ENCODE data around the gene FLT1.

The FLT1 gene

DNA sequence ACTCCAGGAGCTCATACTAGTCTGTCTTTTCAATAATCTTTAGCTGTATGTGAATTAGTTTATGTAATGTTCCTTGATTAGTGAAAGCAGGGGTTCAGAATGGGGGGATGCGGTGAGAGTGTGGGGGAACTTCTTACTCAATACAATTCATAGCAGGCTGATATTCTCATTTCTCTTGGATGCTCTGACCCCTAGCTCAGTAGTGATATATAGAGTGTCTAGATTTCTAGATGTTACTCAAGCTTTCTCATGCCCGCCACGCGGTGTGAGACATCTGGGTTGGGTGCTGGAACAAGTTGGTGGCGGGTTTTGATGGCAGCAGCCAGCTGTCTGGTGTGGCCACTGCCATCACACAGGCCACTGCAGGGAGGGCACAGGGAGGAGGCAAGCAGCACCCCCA lies 39.3 kb upstream of the FLT1 start:
- TF ChIP-seq JUND (IDR thresholded peaks at IDR 0.05; ENCODE audit: low read depth), result no peak
- no peak for DNase-seq (ENCODE audit: low read depth in 1 of 2, low spot score in 1 of 2)
- in situ Hi-C loops (cut with HindIII; ENCODE audit: low pct_unique_long_range_greater_than_20kb, low sequenced_read_pairs), result no loop called here

DNA sequence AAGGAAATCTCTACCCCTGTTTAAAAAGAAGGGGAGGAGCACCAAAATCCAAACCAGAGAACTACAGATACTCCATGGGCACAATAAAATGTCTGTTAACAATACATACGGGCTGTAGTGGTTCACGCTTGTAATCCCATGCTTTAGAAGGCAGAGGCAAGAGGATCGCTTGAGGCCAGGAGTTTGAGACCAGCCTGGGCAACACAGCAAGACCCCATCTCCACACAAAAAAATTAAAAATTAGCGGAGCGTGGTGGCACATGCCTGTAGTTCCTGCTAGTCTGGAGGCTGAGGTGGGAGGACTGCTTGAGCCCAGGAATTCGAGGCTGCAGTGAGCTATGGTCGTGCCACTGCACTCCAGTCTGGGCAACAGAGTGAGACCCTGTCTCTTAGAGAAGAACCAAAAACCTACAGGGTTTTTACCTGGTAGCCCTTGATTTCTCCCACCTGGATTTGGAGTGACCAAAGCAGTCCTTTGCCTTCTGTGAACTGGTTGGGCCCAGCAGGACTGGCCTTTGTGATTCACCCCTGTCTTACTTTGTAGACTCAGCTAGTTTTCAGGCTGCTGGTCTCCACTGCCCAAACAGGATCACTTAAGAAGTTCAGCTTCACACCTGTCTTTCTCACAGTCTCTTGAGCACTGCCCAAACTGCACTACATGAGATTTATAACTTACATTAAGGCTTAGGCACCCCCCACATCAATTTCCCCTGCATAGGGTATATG lies 38.7 kb upstream of the FLT1 start:
- TF ChIP-seq JUND (IDR thresholded peaks at IDR 0.05; ENCODE audit: low read depth), result no peak
- in situ Hi-C loops (cut with HindIII; ENCODE audit: low pct_unique_long_range_greater_than_20kb, low sequenced_read_pairs), result no loop called here
- no peak for DNase-seq (ENCODE audit: low read depth in 1 of 2, low spot score in 1 of 2)

DNA sequence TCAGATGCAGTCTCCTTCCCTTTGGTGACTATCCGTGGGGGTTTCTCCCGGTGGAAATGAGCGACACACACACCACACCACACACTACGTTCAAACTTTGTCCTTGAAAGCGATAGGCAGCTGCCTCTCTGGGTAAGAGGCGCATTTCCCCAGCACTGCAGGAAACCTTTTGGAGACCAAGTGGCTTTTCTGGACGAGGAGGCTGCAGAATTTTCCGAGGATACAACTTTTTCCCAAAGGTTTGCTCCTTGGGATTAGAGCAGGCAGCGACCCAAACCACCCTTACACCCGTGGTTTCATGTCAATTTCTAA lies 38.2 kb upstream of the FLT1 start:
- in situ Hi-C loops (cut with HindIII; ENCODE audit: low pct_unique_long_range_greater_than_20kb, low sequenced_read_pairs), result no loop called here
- DNase-seq (ENCODE audit: low read depth in 1 of 2, low spot score in 1 of 2), result no peak
- TF ChIP-seq JUND (IDR thresholded peaks at IDR 0.05; ENCODE audit: low read depth), result no peak

DNA sequence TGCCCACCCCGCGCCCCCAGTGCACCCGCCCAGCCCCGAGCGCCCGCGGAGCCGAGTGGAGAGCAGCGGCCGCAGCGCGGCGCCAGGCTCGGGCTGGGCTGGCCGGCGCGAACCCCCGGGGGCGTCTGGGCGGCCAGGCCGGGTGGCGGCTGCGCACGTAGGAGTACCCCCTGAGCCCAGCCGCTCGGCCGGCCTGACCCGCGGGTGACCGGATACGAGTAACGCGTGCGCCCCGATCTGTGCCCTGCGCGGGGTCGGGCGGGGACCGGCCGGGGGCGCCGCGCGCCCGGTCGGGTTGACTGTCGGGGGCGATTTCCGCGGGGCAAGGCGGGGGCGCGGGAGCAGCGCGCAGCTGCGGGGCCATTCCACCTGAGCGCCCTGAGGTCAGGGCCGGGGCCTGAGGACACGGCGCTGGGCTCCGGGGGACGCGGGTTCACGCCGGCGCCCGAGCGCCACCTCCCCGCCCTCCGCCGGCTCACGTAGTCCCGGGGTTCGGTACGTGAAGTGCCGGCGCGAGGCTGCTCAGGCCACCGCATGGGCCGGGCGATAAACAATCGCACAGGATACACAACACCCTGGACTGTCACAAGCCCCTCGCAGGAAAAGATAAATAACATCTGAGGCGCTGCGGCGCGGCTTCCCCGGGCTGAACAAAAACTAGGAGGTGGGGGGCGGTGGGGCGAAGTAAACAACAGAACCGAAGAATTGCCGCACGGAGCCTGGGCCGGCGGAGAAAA lies 37.6 kb upstream of the FLT1 start:
- in situ Hi-C loops (cut with HindIII; ENCODE audit: low pct_unique_long_range_greater_than_20kb, low sequenced_read_pairs), result no loop called here
- no peak for DNase-seq (ENCODE audit: low read depth in 1 of 2, low spot score in 1 of 2)
- TF ChIP-seq JUND (IDR thresholded peaks at IDR 0.05; ENCODE audit: low read depth), result no peak

DNA sequence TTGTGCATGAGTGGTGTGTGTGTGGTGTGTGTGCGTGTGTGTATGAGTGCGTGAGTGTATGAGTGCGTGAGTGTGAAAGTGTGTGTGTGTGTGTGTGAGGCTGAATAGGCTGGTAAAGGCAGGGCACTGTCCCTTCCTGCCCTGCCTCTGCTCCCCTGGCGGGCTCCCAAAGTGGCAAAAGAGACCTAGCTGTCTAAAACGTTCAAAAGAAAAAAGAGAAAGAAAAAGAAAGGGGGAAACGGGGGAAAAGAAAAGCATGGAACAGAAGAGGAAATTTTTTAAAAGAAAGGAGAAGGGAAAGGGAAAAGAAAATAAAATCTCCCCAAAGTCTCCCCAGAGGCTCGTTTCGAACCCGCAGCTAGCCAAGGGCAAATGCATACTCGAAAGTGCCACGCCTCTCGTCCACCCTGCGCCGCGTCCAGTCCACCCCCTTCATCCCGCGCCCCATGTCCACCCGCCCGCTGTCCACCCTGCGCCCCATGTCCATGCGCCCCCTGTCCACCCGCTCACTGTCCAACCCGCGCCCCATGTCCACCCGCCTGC lies 37.0 kb upstream of the FLT1 start:
- no peak for DNase-seq (ENCODE audit: low read depth in 1 of 2, low spot score in 1 of 2)
- in situ Hi-C loops (cut with HindIII; ENCODE audit: low pct_unique_long_range_greater_than_20kb, low sequenced_read_pairs), result no loop called here
- TF ChIP-seq JUND (IDR thresholded peaks at IDR 0.05; ENCODE audit: low read depth), result no peak

DNA sequence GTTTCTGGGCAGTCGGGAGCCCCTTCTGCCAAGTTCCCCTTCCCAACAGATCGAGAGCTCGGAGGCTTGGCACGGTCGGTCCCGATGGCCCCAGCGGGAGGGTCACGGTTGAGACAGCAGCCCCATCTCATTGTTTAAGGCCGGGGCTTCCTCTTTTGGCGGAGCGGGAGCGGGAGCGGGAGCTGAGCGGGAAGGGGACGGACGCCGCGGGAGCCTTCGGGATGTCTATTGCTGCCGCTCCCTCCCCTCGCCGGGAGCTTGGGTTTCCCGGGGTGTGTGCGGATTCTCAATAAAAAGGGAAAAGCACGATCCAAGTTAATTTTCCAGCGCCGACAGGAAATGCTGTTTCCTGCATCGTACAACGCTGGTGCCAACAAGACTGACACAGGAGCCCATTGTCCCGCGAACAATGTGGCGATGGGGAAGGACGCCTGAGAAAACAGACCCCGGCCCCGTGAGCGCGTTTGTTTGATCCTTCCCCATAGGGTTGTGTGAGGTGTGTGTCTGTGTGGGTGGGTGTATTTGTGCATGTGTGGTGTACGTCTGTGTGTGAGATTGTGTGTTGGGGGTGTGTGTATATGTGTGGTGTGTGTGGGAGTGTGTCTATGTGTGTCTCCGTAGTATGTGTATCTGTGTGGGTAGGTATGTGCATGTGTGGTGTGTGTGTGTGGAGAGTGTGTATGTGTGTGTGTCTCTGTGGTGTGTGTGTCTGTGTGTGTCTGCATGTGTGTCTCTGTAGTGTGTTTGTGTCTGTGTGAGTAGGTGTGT lies 36.3 kb upstream of the FLT1 start:
- DNase-seq (ENCODE audit: low read depth in 1 of 2, low spot score in 1 of 2), result peak; percentile 3 to 28
- TF ChIP-seq JUND (IDR thresholded peaks at IDR 0.05; ENCODE audit: low read depth), result no peak
- in situ Hi-C loops (cut with HindIII; ENCODE audit: low pct_unique_long_range_greater_than_20kb, low sequenced_read_pairs), result no loop called here

DNA sequence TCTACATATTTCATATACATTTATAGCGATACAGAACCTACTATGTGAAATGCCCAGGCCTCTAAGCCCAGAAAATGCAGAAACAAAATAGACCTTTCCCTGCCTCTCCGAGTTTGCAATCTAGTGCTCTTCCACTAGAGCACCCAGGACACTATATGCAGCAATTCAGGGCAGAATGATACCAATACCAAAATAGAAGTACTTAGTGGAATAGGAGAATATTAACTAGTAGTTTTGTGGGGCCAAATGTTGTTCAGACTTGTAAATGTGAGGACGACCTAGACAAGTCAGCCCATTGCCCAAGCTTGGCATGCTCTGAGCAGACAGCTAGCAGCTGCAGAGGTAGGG lies 35.8 kb upstream of the FLT1 start:
- in situ Hi-C loops (cut with HindIII; ENCODE audit: low pct_unique_long_range_greater_than_20kb, low sequenced_read_pairs), result no loop called here
- peak; percentile 8 to 38 for DNase-seq (ENCODE audit: low read depth in 1 of 2, low spot score in 1 of 2)
- no peak for TF ChIP-seq JUND (IDR thresholded peaks at IDR 0.05; ENCODE audit: low read depth)

DNA sequence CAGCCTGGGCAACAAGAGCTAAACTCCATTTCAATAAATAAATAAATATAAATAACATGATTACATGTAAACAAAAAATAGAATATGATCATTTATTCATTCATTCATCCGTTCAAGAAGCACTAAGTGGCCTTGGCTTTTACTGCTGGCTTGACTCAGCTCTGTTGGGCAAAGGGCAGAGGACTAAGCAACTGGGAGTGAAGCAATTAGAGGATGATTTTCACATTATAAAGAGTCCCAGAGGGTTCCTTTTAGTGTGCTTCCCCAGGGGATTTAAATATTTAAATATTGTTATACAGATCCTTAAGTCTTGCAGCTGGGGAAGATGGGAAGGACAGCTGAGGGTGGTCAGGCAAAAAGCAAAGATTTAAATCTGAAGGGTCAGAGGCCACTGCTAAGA lies 34.9 kb upstream of the FLT1 start:
- DNase-seq (ENCODE audit: low read depth in 1 of 2, low spot score in 1 of 2), result no peak
- no peak for TF ChIP-seq JUND (IDR thresholded peaks at IDR 0.05; ENCODE audit: low read depth)
- in situ Hi-C loops (cut with HindIII; ENCODE audit: low pct_unique_long_range_greater_than_20kb, low sequenced_read_pairs), result no loop called here

DNA sequence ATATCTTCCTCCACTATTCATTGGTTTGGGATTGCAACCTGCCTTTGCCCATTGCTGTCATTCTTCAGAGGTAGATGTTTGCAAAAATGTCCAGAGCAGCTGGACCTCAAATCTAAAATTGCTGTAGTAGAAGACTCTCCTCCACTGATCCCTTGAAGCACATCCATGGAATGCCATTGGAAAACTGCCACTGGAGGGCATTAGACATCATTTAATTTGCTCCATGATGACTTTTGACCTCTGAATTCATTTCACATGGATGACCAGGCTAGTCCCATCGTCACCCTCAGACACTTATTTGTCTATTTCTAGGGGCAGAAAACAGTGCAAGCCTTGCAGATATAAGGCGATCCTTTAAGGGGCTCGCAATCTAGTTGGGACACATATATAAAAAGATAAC lies 33.9 kb upstream of the FLT1 start:
- TF ChIP-seq JUND (IDR thresholded peaks at IDR 0.05; ENCODE audit: low read depth), result no peak
- in situ Hi-C loops (cut with HindIII; ENCODE audit: low pct_unique_long_range_greater_than_20kb, low sequenced_read_pairs), result no loop called here
- no peak for DNase-seq (ENCODE audit: low read depth in 1 of 2, low spot score in 1 of 2)

DNA sequence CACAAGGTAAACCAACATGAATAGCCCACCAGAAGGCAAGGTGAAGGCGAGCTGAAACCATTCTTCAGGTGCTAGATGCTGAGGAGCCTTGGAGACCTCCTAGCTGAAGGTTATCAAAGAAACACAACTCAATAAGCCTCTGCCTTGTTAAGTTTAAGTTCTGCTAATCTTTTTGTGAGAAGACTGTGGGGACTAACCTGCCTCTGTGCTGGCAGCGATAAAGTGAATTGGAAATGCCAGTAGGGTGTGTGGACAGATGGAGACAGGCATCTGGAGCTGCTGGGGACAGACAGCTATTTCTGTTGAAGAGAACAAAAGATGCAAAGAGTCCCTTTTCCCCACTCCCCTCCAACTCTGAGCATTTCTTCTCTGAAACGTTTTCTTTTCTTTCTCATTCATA lies 33.5 kb upstream of the FLT1 start:
- in situ Hi-C loops (cut with HindIII; ENCODE audit: low pct_unique_long_range_greater_than_20kb, low sequenced_read_pairs), result no loop called here
- no peak for TF ChIP-seq JUND (IDR thresholded peaks at IDR 0.05; ENCODE audit: low read depth)
- DNase-seq (ENCODE audit: low read depth in 1 of 2, low spot score in 1 of 2), result no peak

DNA sequence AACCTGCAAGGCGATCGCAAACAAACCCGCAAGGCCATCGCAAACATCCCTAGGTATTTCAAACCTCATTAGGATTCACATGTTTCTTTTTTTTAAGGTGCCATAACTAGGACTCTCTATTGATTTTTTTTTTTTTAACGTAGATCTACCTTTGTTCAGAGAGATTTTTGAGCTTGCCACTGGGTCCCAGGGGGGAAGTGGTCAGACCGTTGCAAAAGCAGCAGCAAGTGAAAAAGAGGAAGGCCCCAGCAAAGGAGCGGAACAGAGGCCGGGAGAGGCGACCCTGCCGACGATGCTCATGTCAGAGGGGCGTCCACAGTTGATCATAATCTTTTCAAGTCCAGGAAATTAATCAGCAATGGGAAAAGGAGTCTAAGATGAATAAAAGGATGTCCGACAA lies 32.7 kb upstream of the FLT1 start:
- DNase-seq (ENCODE audit: low read depth in 1 of 2, low spot score in 1 of 2), result no peak
- in situ Hi-C loops (cut with HindIII; ENCODE audit: low pct_unique_long_range_greater_than_20kb, low sequenced_read_pairs), result no loop called here
- TF ChIP-seq JUND (IDR thresholded peaks at IDR 0.05; ENCODE audit: low read depth), result no peak

DNA sequence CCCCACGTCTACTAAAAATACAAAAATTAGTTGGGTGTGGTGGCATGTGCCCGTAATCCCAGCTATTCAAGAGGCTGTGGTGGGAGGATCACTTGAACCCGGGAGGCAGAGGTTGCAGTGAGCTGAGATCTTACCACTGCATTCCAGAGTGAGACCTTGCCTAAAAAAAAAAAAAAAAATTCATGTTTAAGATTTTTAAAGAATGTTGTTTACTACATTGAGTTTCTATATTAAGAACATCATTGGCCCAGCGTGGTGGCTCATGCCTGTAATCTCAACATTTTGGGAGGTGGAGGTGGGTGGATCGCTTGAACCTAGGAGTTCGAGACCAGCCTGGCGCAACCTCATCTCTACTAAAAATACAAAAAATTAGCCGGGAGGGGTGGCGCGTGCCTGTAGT lies 31.9 kb upstream of the FLT1 start:
- in situ Hi-C loops (cut with HindIII; ENCODE audit: low pct_unique_long_range_greater_than_20kb, low sequenced_read_pairs), result no loop called here
- no peak for TF ChIP-seq JUND (IDR thresholded peaks at IDR 0.05; ENCODE audit: low read depth)
- DNase-seq (ENCODE audit: low read depth in 1 of 2, low spot score in 1 of 2), result no peak

DNA sequence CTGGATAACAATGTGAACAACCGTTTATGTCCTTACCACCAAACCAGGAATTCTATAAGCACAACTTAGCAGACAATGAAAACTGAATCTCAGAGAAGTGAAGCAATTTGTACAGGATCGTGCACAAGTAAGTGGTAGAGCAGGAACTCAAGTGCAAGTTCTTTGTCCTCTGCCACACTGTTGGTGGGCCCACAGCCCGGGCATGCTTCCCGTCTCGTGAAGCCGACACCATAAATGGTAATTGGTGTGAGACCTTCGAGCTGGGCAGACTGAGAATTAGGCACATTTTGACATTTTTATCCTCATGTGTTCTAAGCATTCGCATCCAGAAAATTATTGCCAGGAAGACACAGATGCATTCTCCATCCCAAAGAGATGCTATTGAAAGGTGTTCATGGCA lies 27.9 kb upstream of the FLT1 start:
- DNase-seq (ENCODE audit: low read depth in 1 of 2, low spot score in 1 of 2), result no peak
- in situ Hi-C loops (cut with HindIII; ENCODE audit: low pct_unique_long_range_greater_than_20kb, low sequenced_read_pairs), result no loop called here
- TF ChIP-seq JUND (IDR thresholded peaks at IDR 0.05; ENCODE audit: low read depth), result no peak
